GM12878 (cell line): Measurements from ENCODE around the gene RANBP17. TPM values are rescaled to one million over a fixed set of nuclear protein-coding genes. Genes with fewer than 3 reads are reported as not detected.

Experiments
- ATAC-seq: fragments of 200-7000 bp; cut with Tn5 transposase; 3 replicates; pipeline ENCODE4 v1.9.1; 2020; ENCODE audit warnings: mild to moderate bottlenecking, moderate library complexity
- BruUV-seq: library from RNA; stranded (reverse); fragments of 400-500 nt; replicated peaks from 2 replicates; lab custom pipeline; 2021; lab: Mats Ljungman, UMichigan
- CTCF ChIA-PET: fragments of 300-600 bp; sonication (Branson Sonifier 250); formaldehyde crosslinking; extraction: SDS; loops from one replicate; lab custom pipeline; 2021; ENCODE audit warnings: inconsistent platforms; lab: Yijun Ruan, JAX
- POLR2A ChIA-PET: fragments of 350-600 bp; formaldehyde crosslinking; extraction: SDS; loops from one replicate; lab custom pipeline; 2021; ENCODE audit warnings: inconsistent platforms; lab: Charles Lee
- RAD21 ChIA-PET: fragments of 300-600 bp; sonication (Branson Sonifier 250); formaldehyde crosslinking; loops from one replicate; lab custom pipeline; 2023; ENCODE audit warnings: antibody characterized with exemption; ENCODE audit not compliant: unreplicated experiment; lab: Charles Lee
- SMC1A ChIA-PET: fragments of 300-600 bp; sonication (Branson Sonifier 250); formaldehyde crosslinking; loops from one replicate; lab custom pipeline; 2023; ENCODE audit not compliant: unreplicated experiment, uncharacterized antibody; lab: Charles Lee
- DNase-seq: peaks from one replicate; pipeline ENCODE4 v3.0.0-alpha.2; 2011; ENCODE audit warnings: low read depth, low spot score
- FAIRE-seq: peaks from 3 replicates; lab custom pipeline; 2011; peaks lifted over from hg19 to GRCh38; lab: Jason Lieb, UNC
- H2AFZ ChIP-seq: 2 replicates; pipeline ENCODE4 v1.6.0; 2011; ENCODE audit warnings: low read depth, low read length, control low read depth; ENCODE audit not compliant: control insufficient read depth
- H3K27ac ChIP-seq: 2 replicates; pipeline ENCODE4 v1.5.1; 2011; ENCODE audit warnings: control low read depth; ENCODE audit not compliant: control insufficient read depth, insufficient read depth
- H3K27me3 ChIP-seq, 2 experiments: replicated peaks in 1 of 2; 2 replicates each; pipeline versions ENCODE4 v1.6.0 to v1.6.1; 2011; ENCODE audit warnings: low read length in 1 of 2; ENCODE audit not compliant: control insufficient read depth in 2 of 2, insufficient read depth in 2 of 2
- H3K36me3 ChIP-seq, 2 experiments: 2 replicates each; pipeline ENCODE4 v1.5.1; 2011; ENCODE audit warnings: low read length in 1 of 2; ENCODE audit not compliant: control insufficient read depth in 2 of 2, insufficient read depth in 2 of 2
- H3K4me1 ChIP-seq: 2 replicates; pipeline ENCODE4 v1.6.1; 2011; ENCODE audit warnings: mild to moderate bottlenecking, low read length, moderate library complexity, mixed read lengths; ENCODE audit not compliant: control insufficient read depth, insufficient read depth
- H3K4me2 ChIP-seq: 2 replicates; pipeline ENCODE4 v1.6.0; 2011; ENCODE audit warnings: control low read depth; ENCODE audit not compliant: control insufficient read depth, insufficient read depth
- H3K4me3 ChIP-seq: fragments of 200-600 bp; sonication (generic); 2 replicates; pipeline ENCODE4 v1.5.1; 2016
- H3K79me2 ChIP-seq: 2 replicates; pipeline ENCODE4 v1.6.0; 2011; ENCODE audit warnings: low read length; ENCODE audit not compliant: control insufficient read depth, insufficient read depth
- H3K9ac ChIP-seq: 2 replicates; pipeline ENCODE4 v1.8.0; 2011; ENCODE audit warnings: low read length, control low read depth, mixed read lengths; ENCODE audit not compliant: control insufficient read depth, insufficient read depth
- H3K9me3 ChIP-seq: replicated peaks from 3 replicates; pipeline ENCODE4 v1.5.1; 2011; ENCODE audit warnings: mild to moderate bottlenecking, low read length; ENCODE audit not compliant: control insufficient read depth, insufficient read depth
- H4K20me1 ChIP-seq: 2 replicates; pipeline ENCODE4 v1.6.0; 2011; ENCODE audit not compliant: control insufficient read depth, insufficient read depth
- CBFB ChIP-seq: IDR thresholded peaks from 2 replicates; pipeline ENCODE4 v1.6.1; 2016; ENCODE audit warnings: antibody characterized with exemption, low read depth
- CREB1 ChIP-seq: IDR thresholded peaks from 2 replicates; pipeline ENCODE4 v1.6.1; 2012; ENCODE audit warnings: low read depth, mild to moderate bottlenecking, inconsistent platforms
- FOXK2 ChIP-seq: fragments of 450-650 bp; IDR thresholded peaks from 2 replicates; pipeline ENCODE4 v1.6.1; 2017; ENCODE audit warnings: mild to moderate bottlenecking, moderate library complexity
- HCFC1 ChIP-seq: fragments of 150-350 bp; IDR thresholded peaks from 2 replicates; pipeline ENCODE4 v1.6.1; 2014; ENCODE audit warnings: low read length
- HDAC2 ChIP-seq: fragments of 200-600 bp; sonication (generic); IDR thresholded peaks from 2 replicates; pipeline ENCODE4 v1.6.1; 2017
- JUND ChIP-seq: IDR thresholded peaks from 2 replicates; pipeline ENCODE4 v1.6.1; 2012; ENCODE audit warnings: low read depth, mild to moderate bottlenecking, low read length, improper control_type of control experiment, moderate library complexity
- POLR2A ChIP-seq: IDR thresholded peaks from 2 replicates; pipeline ENCODE4 v1.6.1; 2011; ENCODE audit warnings: low read depth, mild to moderate bottlenecking, low read length
- PRDM15 ChIP-seq: fragments of 450-650 bp; formaldehyde crosslinking; IDR thresholded peaks from 2 replicates; pipeline ENCODE4 v1.4.0; 2020; ENCODE audit warnings: mild to moderate bottlenecking, moderate library complexity
- RELA ChIP-seq: fragments of 450-650 bp; IDR thresholded peaks from 2 replicates; pipeline ENCODE4 v1.8.0; 2014; ENCODE audit warnings: borderline replicate concordance; ENCODE audit not compliant: partially characterized antibody
- SREBF1 ChIP-seq: IDR thresholded peaks from 2 replicates; pipeline ENCODE4 v1.6.1; 2012; ENCODE audit warnings: mild to moderate bottlenecking, low read length
- ZNF622 ChIP-seq: fragments of 450-650 bp; IDR thresholded peaks from 2 replicates; pipeline ENCODE4 v1.6.1; 2017; ENCODE audit warnings: mild to moderate bottlenecking, inconsistent platforms
- WGBS: methylation state at CpG from one replicate; pipeline ENCODE4 v1.1.6; 2016; ENCODE audit warnings: low lambda C conversion rate; ENCODE audit not compliant: insufficient replicate concordance, insufficient coverage; ENCODE audit errors: missing lambda C conversion rate; 5-methylcytosine and 5-hydroxymethylcytosine counted together
- in situ Hi-C: fragments of 300-500 bp; cut with MboI; formaldehyde crosslinking; loops from 9 replicates; pipeline ENCODE4 v1.14.3; 2018; ENCODE audit warnings: mixed read lengths
- intact Hi-C: fragments of 100-400 bp; cut with micrococcal nuclease; formaldehyde crosslinking; loops from one replicate; pipeline ENCODE4 v1.14.2; 2022; ENCODE audit not compliant: unreplicated experiment
- polyA plus RNA-seq, 11 experiments: library from polyadenylated mRNA; depleted of rRNA in 4 of 11; unstranded in 6 of 11; stranded (reverse) in 5 of 11; fragments of >200 nt; fragmentation: Nextera tagmentation in 4 of 11; fragmentation: Illumina TruSeq in 1 of 11; extraction: Ambion mirVana in 4 of 11; extraction: Trizol in 1 of 11; gene quantifications; 1 replicate in 1 of 11; 2 replicates in 10 of 11; pipeline versions ENCODE4 v1.2.1 to v1.2.3, GENCODE V29; 2011 to 2016; ENCODE audit warnings: inconsistent platforms in 2 of 11, missing spikeins in 2 of 11, low read depth in 1 of 11
- total RNA-seq, 4 experiments: library from RNA; depleted of rRNA in 3 of 4; stranded (reverse); fragments of >200 nt in 3 of 4; fragmentation: Illumina TruSeq in 1 of 4; extraction: Trizol in 1 of 4; gene quantifications; 2 replicates each; pipeline versions ENCODE4 v1.2.1 to v1.2.3, GENCODE V29; 2013 to 2021
- TF ChIP-seq, protein P1 (sequence below): fragments of 150-350 bp; IDR thresholded peaks from 2 replicates; pipeline ENCODE4 v1.6.1; 2014; ENCODE audit warnings: mild to moderate bottlenecking, low read depth, low read length

RANBP17 gene
- total and polyA plus RNA-seq, 10 of the 15 experiments (the other 5 are each of a cell fraction or from before 2014, with no cell fraction given) = 0.10 TPM; not detected in 9

GRCh38 chr5:171162165-171162564 lies 300.3 kb downstream of the RANBP17 start:
- H3K9ac ChIP-seq = no peak overlapping the region
- no peak overlapping the region for H3K4me3 ChIP-seq
- no peak overlapping the region for H3K4me2 ChIP-seq
- RAD21 ChIA-PET = no interaction called here
- no peak for TF ChIP-seq SREBF1
- TF ChIP-seq POLR2A = no peak
- no peak for TF ChIP-seq HDAC2
- no peak for TF ChIP-seq CREB1
- no peak for TF ChIP-seq CBFB
- TF ChIP-seq, protein P1, sequence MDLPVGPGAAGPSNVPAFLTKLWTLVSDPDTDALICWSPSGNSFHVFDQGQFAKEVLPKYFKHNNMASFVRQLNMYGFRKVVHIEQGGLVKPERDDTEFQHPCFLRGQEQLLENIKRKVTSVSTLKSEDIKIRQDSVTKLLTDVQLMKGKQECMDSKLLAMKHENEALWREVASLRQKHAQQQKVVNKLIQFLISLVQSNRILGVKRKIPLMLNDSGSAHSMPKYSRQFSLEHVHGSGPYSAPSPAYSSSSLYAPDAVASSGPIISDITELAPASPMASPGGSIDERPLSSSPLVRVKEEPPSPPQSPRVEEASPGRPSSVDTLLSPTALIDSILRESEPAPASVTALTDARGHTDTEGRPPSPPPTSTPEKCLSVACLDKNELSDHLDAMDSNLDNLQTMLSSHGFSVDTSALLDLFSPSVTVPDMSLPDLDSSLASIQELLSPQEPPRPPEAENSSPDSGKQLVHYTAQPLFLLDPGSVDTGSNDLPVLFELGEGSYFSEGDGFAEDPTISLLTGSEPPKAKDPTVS = no peak
- TF ChIP-seq FOXK2 = no peak
- TF ChIP-seq HCFC1 = no peak
- TF ChIP-seq PRDM15 (CRISPR knock-in tag) = no peak
- no peak for TF ChIP-seq RELA
- no peak for TF ChIP-seq ZNF622
- TF ChIP-seq JUND = no peak
- no peak overlapping the region for H3K27ac ChIP-seq
- no peaks in the 10 kb centered on the region for H3K4me1 ChIP-seq
- ATAC-seq = no peak
- no peaks in the 10 kb centered on the region for H3K79me2 ChIP-seq
- no peaks in the 10 kb centered on the region for H3K36me3 ChIP-seq
- WGBS = 28% methylated on average over 1 of the region's 1 CpG
- SMC1A ChIA-PET = no interaction called here
- CTCF ChIA-PET = interaction anchor here (1.1 to 1.2 kb wide), 2 partner anchors 37 to 419 kb away, joined by 3 to 4 read pairs; no protein-coding TSS in a partner anchor
- H3K9me3 ChIP-seq = no peaks in the 10 kb centered on the region
- no peaks in the 10 kb centered on the region for H4K20me1 ChIP-seq
- no peak for FAIRE-seq
- POLR2A ChIA-PET = no interaction called here
- BruUV-seq = no TSS peak
- DNase-seq = no peak
- in situ Hi-C loops (no loop called here), intact Hi-C loops (no loop called here)
- no peak overlapping the region for H2AFZ ChIP-seq
- no peaks in the 10 kb centered on the region for H3K27me3 ChIP-seq
